ENCODE measurements around the gene SULT1A1.
"Not testable (repeated sequence)": the region's sequence is repeated elsewhere in the genome, so short reads cannot be mapped to it uniquely, and the experiment has no call there.

Gene SULT1A1

GRCh38 chr16:28608496-28608808, 1.4 kb downstream of the SULT1A1 start:
- DNase-seq, result not testable (repeated sequence)

- not testable (repeated sequence) for DNase-seq
Observed at GRCh38 chr16:28607681-28608495, 2.0 kb downstream of the SULT1A1 start.

- DNase-seq, result no peak
Observed at GRCh38 chr16:28607116-28607623, 2.7 kb downstream of the SULT1A1 start.

- DNase-seq, result no peak
Observed at GRCh38 chr16:28606291-28607115, 3.3 kb downstream of the SULT1A1 start.

GRCh38 chr16:28604186-28604565, 5.7 kb downstream of the SULT1A1 start:
- no peak for DNase-seq

- DNase-seq, result no peak
Observed at GRCh38 chr16:28603381-28604185, 6.3 kb downstream of the SULT1A1 start.

- DNase-seq, result no peak
Observed at GRCh38 chr16:28602529-28602928, 7.3 kb downstream of the SULT1A1 start.

GRCh38 chr16:28602062-28602461, 7.8 kb downstream of the SULT1A1 start:
- DNase-seq, result not testable (repeated sequence)

- not testable (repeated sequence) for DNase-seq
Observed at GRCh38 chr16:28601589-28601988, 8.3 kb downstream of the SULT1A1 start.

GRCh38 chr16:28600965-28601364, 8.9 kb downstream of the SULT1A1 start:
- DNase-seq, result not testable (repeated sequence)

- not testable (repeated sequence) for DNase-seq
Observed at GRCh38 chr16:28599377-28600285, 10.2 kb downstream of the SULT1A1 start.

GRCh38 chr16:28597692-28598261, 12.1 kb downstream of the SULT1A1 start:
- DNase-seq, result no peak

- DNase-seq, result no peak
Observed at GRCh38 chr16:28596840-28597691, 12.8 kb downstream of the SULT1A1 start, which contains the start of gene SULT1A2. TSS of gene SULT1A2 (minus strand) at chr16:28597050. CDS start at chr16:28595930, 1,120 bp downstream.

GRCh38 chr16:28596115-28596630, 13.7 kb downstream of the SULT1A1 start:
- no peak for DNase-seq

GRCh38 chr16:28595451-28595850, 14.4 kb downstream of the SULT1A1 start:
- not testable (repeated sequence) for DNase-seq

- no peak for DNase-seq
Observed at GRCh38 chr16:28592979-28593553, 16.8 kb downstream of the SULT1A1 start.

- DNase-seq, result no peak
Observed at GRCh38 chr16:28592511-28592910, 17.3 kb downstream of the SULT1A1 start.

- DNase-seq, result no peak
Observed at GRCh38 chr16:28591355-28591754, 18.5 kb downstream of the SULT1A1 start.

All from DMS79 treated with DMSO at 0.1 percent for 48 hours (cell line).